IPS-20b (cell line): ENCODE measurements around the gene SIRPD.
"Not testable (repeated sequence)": the region's sequence is repeated elsewhere in the genome, so short reads cannot be mapped to it uniquely, and the experiment has no call there.

Source experiments
- H3K27ac ChIP-seq: one replicate; pipeline ENCODE4 v1.5.1; 2013; ENCODE audit warnings: low read length
- H3K27me3 ChIP-seq: 2 replicates; pipeline ENCODE4 v1.6.1; 2013; ENCODE audit warnings: mild to moderate bottlenecking, low read length, inconsistent platforms; ENCODE audit not compliant: insufficient read depth
- H3K36me3 ChIP-seq: 2 replicates; pipeline ENCODE4 v1.6.1; 2013; ENCODE audit warnings: low read depth, mild to moderate bottlenecking, inconsistent platforms, low read length, moderate library complexity; ENCODE audit not compliant: insufficient read depth
- H3K4me1 ChIP-seq: 2 replicates; pipeline ENCODE4 v1.6.1; 2013; ENCODE audit warnings: mild to moderate bottlenecking, control low read depth, inconsistent platforms, low read length, moderate library complexity; ENCODE audit not compliant: insufficient read depth
- H3K4me3 ChIP-seq: 2 replicates; pipeline ENCODE4 v1.5.1; 2013; ENCODE audit warnings: mild to moderate bottlenecking, low read length, inconsistent platforms
- H3K9ac ChIP-seq: 2 replicates; pipeline ENCODE4 v1.6.1; 2013; ENCODE audit warnings: low read depth, mild to moderate bottlenecking, inconsistent platforms, low read length, moderate library complexity
- H3K9me3 ChIP-seq: 2 replicates; pipeline ENCODE4 v1.6.1; 2013; ENCODE audit warnings: mild to moderate bottlenecking, low read depth, low read length, inconsistent platforms; ENCODE audit not compliant: insufficient read depth

Gene SIRPD

DNA sequence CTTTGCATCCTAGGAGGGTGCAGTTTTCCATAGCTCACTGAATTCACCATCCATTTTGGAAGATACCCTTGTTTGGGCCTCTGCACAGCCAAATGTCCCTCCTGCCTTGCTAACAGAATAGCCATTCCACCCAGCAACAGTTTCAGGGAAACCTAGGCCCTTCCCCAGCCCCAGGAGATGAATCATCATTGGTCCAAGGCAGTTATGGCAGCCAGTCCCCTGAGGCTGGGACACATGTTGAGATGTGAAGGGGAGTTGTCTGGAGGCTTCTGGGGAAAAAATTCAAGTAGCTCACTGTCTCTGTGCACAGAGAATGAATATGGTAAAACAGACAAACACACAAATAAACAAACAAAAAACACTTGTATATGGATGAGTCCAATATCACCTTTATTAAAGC lies 48.9 kb downstream of the SIRPD start:
- Histone ChIP-seq H3K36me3 (no peaks in the 10 kb centered on the region), H3K9me3 (no peaks in the 10 kb centered on the region), H3K27me3 (no peaks in the 10 kb centered on the region), H3K4me1 (no peaks in the 10 kb centered on the region), H3K27ac (no peak overlapping the region), H3K4me3 (no peak overlapping the region), H3K9ac (no peak overlapping the region)

DNA sequence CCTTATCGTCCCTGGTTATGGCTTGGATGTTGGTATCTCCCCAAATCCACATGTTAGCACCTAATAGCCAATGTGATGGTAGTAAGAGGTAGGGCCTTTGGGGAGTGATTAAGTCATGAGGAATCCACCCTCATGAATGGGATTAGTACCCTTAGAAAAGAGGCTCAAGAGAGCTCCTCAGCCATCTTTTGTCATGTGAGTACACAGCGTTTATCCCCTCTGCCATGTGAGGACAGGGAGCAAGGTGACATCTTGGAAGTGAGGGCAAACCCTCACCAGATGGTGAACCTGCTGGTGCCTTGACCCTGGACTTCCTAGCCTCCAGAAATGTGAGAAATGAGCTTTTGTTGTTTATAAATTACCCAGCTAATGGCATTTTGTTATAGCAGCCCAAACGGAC lies 50.2 kb downstream of the SIRPD start:
- no peak overlapping the region for H3K9ac ChIP-seq
- H3K4me1 ChIP-seq: no peaks in the 10 kb centered on the region
- no peak overlapping the region for H3K4me3 ChIP-seq
- H3K27ac ChIP-seq: no peak overlapping the region
- H3K9me3 ChIP-seq: 0 out of 2 replicates have a peak, but pooled peaks cover 1% of the 10 kb centered on the region
- no peaks in the 10 kb centered on the region for H3K36me3 ChIP-seq
- no peaks in the 10 kb centered on the region for H3K27me3 ChIP-seq

DNA sequence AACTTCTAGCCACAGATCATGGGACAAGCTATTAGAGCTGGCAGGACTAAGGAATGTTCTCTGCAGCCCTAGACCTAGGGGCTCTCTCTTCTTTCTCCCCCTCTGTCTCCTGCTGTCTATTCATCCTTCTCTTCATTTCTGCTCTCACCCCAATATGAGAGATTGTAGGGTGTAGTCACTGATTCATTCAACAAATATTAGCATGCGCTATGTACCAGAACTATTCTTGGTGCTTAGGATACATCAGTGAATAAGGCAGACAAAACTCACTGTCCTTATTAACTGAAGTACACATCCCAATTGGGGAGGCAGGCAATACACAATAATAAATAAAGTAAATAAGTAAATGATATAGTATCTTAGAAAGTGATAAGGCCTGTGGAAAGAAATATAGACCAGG lies 51.6 kb downstream of the SIRPD start:
- Histone ChIP-seq H3K36me3 (no peaks in the 10 kb centered on the region), H3K9ac (no peak overlapping the region), H3K27me3 (no peaks in the 10 kb centered on the region), H3K27ac (no peak overlapping the region), H3K4me1 (peaks cover 5% of the 10 kb centered on the region; the same call in 1 of the 2 replicates), H3K9me3 (peaks cover 6% of the 10 kb centered on the region; the same call in 1 of the 2 replicates), H3K4me3 (no peak overlapping the region)

DNA sequence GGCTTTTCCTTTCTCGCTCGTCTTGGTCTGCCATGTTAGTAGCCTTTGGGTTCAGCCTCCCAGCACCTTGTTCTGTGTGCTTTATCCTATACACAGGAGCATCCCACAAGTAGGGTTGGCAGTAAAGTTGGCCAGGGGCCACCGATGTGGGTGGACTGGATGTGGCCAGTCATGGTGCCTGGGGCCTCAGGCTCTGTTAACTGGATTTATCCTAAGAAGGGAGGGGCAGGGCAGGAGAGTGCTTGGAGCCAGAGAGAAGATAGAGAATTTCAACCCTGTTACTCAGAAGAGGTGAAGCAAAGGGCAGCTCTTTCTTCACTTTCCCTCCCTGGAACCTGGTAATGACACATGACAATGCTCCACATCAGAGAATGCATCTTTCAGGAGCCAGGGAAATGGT lies 52.1 kb downstream of the SIRPD start:
- no peak overlapping the region for H3K27ac ChIP-seq

DNA sequence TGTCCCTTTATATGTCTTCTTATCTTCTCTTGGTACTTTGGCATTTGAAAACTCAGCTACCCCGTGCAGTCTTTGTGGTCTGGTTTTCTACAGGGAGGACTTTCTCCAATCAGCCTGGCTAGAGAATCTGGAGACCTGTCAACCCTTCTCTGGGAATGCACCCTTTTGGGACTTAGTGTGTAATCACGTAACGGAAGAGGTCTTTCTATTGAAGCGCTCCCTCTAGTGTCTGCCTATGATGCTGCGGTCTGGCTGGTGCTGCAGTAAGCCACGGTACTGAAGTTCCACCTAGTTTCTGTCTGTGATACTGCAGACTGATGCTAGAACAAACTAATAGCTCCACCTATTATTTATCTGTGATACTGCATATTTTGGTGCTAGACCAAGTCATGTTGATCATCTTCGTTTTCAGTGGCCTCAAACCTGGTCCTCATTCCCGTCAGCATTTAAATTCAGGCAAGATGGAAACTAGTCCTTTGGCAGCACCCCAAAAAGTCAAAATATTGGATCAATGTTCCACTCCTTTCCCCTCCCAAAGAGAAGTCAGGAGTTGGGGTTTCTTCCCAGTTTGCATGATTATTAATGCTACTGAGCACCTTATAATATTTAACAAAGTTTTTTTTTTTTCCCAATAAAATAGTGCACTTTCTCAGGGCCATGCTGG lies 53.8 kb downstream of the SIRPD start:
- no peak overlapping the region for H3K27ac ChIP-seq
- H3K27me3 ChIP-seq: no peaks in the 10 kb centered on the region
- no peak overlapping the region for H3K4me3 ChIP-seq
- H3K9me3 ChIP-seq: peaks cover 6% of the 10 kb centered on the region; the same call in 1 of the 2 replicates
- no peaks in the 10 kb centered on the region for H3K36me3 ChIP-seq
- no peak overlapping the region for H3K9ac ChIP-seq
- H3K4me1 ChIP-seq: peaks cover 13% of the 10 kb centered on the region; the same call in 1 of the 2 replicates

More for the DNA sequence above, 52.1 kb downstream of the SIRPD start:
- H3K4me1 ChIP-seq: peaks cover 8% of the 10 kb centered on the region; the same call in 1 of the 2 replicates
- no peak overlapping the region for H3K4me3 ChIP-seq
- no peaks in the 10 kb centered on the region for H3K36me3 ChIP-seq
- H3K9ac ChIP-seq: no peak overlapping the region
- H3K27me3 ChIP-seq: no peaks in the 10 kb centered on the region
- H3K9me3 ChIP-seq: peaks cover 6% of the 10 kb centered on the region; the same call in 1 of the 2 replicates

DNA sequence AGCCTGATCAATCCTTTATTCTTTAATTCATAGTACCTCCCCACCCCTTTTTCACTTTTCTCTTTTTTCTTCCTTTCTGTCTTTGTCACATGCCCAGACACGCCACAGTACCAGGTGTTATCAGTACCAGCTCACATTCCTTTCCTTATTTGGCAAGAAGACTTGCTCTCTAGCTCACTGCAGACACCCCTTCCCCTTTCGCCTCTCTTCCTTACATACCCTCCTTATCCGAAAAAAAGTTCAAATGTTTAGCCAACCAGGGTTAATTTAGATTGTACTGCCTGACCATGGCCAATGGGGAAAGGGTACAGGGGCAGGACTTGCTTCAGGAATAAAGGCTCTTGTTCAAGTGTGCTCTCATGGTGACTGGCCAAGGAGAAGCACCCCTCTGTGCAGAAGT lies 57.0 kb downstream of the SIRPD start:
- Histone ChIP-seq H3K27me3 (no peaks in the 10 kb centered on the region), H3K9me3 (peaks cover 6% of the 10 kb centered on the region; the same call in 1 of the 2 replicates), H3K4me1 (peaks cover 13% of the 10 kb centered on the region; the same call in 1 of the 2 replicates), H3K9ac (peak overlapping the region; percentile 43; the same call in 1 of the 2 replicates), H3K36me3 (no peaks in the 10 kb centered on the region), H3K4me3 (no peak overlapping the region), H3K27ac (peak overlapping the region; percentile 49)

DNA sequence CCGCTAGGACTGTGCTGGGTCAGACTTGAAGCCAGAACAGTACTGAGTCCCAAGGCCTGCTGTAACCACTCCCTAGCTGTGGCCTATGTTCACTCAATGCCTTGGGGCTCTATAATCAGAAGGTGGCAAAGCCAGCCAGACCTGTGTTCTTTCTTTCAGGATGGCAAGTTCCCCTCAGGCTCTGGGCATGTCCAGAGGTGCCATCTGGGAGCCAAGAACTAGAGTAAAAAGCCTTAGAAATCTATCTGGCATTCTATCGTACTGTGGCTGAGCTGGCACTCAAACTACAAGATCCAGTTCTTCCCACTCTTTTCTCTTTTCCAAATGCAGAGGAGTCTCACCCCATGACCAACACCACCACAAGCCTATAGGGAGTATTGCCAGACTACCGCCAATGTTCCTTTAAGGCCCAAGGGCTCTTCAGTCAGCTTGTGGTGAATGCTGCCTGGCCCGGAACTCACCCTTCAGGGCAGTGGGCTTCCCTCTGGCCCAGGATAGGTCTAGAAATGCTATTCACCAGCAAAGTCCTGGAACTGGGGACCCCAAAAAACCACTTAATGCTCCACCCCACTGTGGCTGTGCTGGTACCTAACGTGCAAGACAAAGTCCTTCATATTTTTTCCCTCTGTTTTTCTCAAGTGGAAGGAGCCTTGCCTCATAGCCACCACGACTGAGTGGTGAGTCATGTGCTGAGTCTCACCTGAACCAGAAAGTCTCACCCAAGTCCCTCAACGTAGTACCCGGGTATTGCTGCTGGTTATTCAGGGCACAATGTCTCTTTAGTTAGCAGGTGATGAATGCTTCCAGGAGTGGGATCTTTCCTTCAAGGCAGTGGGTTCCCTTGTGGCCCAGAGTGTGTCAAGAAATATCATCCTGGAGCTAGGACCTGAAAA lies 57.7 kb downstream of the SIRPD start:
- Histone ChIP-seq H3K9ac (peak overlapping the region; percentile 61; the same call in 1 of the 2 replicates), H3K9me3 (peaks cover 6% of the 10 kb centered on the region; the same call in 1 of the 2 replicates), H3K36me3 (no peaks in the 10 kb centered on the region), H3K4me3 (0 out of 2 replicates have a peak overlapping the region, but pooled peaks have one; percentile 13), H3K27me3 (no peaks in the 10 kb centered on the region), H3K27ac (peak overlapping the region; percentile 49), H3K4me1 (peaks cover 13% of the 10 kb centered on the region; the same call in 1 of the 2 replicates)

DNA sequence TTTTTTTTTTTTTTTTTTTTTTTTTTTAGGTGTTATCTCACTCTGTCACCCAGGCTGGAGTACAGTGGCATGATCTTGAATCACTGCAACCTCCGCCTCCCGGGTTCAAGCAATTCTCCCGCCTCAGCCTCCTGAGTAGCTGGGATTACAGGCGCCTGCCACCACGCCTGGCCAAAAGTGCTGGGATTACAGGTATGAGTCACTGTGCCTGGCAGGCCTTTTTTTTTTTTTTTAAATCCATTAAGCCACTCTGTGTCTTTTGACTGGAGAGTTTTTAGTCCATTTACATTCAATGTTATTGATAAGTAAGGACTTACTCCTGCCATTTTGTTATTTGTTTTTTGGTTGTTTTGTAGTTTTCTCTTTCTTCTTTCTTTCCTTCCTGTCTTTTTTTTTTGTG lies 60.1 kb downstream of the SIRPD start:
- H3K36me3 ChIP-seq, H3K27ac ChIP-seq, H3K4me3 ChIP-seq, H3K9me3 ChIP-seq, H3K9ac ChIP-seq, H3K27me3 ChIP-seq: not testable (repeated sequence)
- H3K4me1 ChIP-seq: peaks cover 13% of the 10 kb centered on the region; the same call in 1 of the 2 replicates

DNA sequence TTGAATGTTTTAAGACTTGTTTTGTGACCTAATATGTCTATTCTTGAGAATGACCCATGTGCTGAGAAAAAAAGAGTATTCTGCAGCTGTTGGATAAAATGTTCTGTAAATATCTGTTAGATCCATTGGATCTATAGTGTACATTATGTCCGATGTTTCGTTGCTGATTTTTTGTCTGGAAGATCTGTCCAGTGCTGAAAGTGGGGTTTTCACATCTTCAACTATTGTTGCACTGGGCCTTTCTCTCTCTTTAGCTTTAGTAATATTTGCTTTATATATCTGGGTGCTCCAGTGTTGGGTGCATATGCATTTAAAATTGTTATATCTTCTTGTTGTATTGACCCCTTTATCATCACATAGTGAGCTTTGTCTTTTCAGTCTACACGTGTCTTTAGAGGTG lies 60.6 kb downstream of the SIRPD start:
- Histone ChIP-seq H3K4me1 (peaks cover 13% of the 10 kb centered on the region; the same call in 1 of the 2 replicates), H3K36me3 (no peaks in the 10 kb centered on the region), H3K27ac (no peak overlapping the region), H3K27me3 (no peaks in the 10 kb centered on the region), H3K4me3 (no peak overlapping the region), H3K9me3 (peaks cover 1% of the 10 kb centered on the region; the same call in 1 of the 2 replicates), H3K9ac (no peak overlapping the region)

DNA sequence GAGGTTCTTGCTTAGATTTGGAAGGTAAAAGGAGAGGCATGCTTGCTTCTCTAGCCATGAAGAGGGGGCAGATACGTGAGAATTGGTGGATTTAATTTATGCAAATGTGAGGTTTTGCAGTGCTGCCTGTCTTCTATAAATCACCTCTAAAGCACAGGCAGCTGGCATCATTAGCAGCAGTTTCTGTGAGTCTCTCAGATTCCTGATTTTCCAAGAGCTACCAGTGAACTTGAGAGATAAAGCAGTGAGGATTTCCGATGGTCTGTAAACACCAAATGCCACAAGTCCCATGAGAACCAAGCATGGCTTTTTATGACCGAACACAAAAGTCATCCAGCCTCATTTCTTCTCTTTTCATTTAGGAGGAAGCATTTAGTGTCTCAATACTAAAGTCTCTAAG lies 63.1 kb downstream of the SIRPD start:
- Histone ChIP-seq H3K9ac (no peak overlapping the region), H3K4me3 (no peak overlapping the region), H3K27me3 (no peaks in the 10 kb centered on the region), H3K4me1 (no peaks in the 10 kb centered on the region), H3K9me3 (no peaks in the 10 kb centered on the region), H3K27ac (no peak overlapping the region), H3K36me3 (no peaks in the 10 kb centered on the region)

DNA sequence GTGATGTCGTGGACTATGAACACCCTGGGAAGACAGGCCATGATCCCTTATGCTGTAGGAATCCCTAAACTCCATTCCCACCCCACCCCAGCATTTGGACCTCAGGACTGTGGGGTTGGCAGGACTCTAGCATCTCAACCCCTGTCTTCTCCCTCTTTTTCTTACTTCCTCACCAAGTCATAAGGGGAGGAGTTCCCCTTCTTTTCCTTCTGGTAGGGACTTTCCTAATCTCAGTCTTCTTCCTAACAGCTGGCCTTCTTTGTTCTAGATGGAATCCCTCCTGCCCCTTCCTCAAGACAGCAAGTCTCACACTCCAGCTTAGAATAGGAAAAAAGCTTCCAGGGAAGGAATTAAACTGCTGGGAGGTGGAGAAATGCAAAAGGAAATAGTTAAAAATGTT lies 64.0 kb downstream of the SIRPD start:
- no peaks in the 10 kb centered on the region for H3K27me3 ChIP-seq
- H3K9me3 ChIP-seq: no peaks in the 10 kb centered on the region
- H3K4me1 ChIP-seq: no peaks in the 10 kb centered on the region
- H3K9ac ChIP-seq: no peak overlapping the region
- no peak overlapping the region for H3K4me3 ChIP-seq
- H3K36me3 ChIP-seq: no peaks in the 10 kb centered on the region
- no peak overlapping the region for H3K27ac ChIP-seq
